OCI-LY3 (cell line): Measurements from ENCODE around the gene WDR70.

Experiments
- H2AFZ ChIP-seq: fragments of 200-600, 300-600 bp; shearing (Covaris generic); 2 replicates; pipeline ENCODE4 v1.6.0; 2014; ENCODE audit warnings: antibody characterized with exemption, low read depth, low read length
- H3K27ac ChIP-seq: fragments of 200-600, 300-600 bp; sonication (generic); 2 replicates; pipeline ENCODE4 v1.5.1; 2014; ENCODE audit warnings: mild to moderate bottlenecking, low read length, moderate library complexity, mixed read lengths
- H3K27me3 ChIP-seq: fragments of 200-600, 300-600 bp; sonication (generic); 2 replicates; pipeline ENCODE4 v1.6.1; 2014; ENCODE audit warnings: low read depth, low read length, mixed read lengths
- H3K36me3 ChIP-seq: fragments of 200-600, 300-600 bp; sonication (generic); replicated peaks from 2 replicates; pipeline ENCODE3; 2014; ENCODE audit warnings: low read depth, low read length, mixed read lengths
- H3K4me1 ChIP-seq: fragments of 300-600, 200-600 bp; sonication (generic); 2 replicates; pipeline ENCODE4 v1.6.1; 2014; ENCODE audit warnings: low read length, mixed read lengths
- H3K4me2 ChIP-seq: fragments of 200-600, 300-600 bp; sonication (generic); 2 replicates; pipeline ENCODE4 v1.6.1; 2014; ENCODE audit warnings: low read length, mixed read lengths
- H3K4me3 ChIP-seq: fragments of 300-600, 200-600 bp; sonication (generic); 2 replicates; pipeline ENCODE4 v1.5.1; 2014; ENCODE audit warnings: antibody characterized with exemption, mild to moderate bottlenecking, low read length, moderate library complexity
- H3K79me2 ChIP-seq: fragments of 300-600, 200-600 bp; shearing (Covaris generic); 2 replicates; pipeline ENCODE4 v1.6.1; 2014; ENCODE audit warnings: mild to moderate bottlenecking, low read length, mixed read lengths
- H3K9ac ChIP-seq: fragments of 300-600, 200-600 bp; shearing (Covaris generic); 2 replicates; pipeline ENCODE4 v1.6.0; 2014; ENCODE audit warnings: mild to moderate bottlenecking, low read length, moderate library complexity
- H3K9me3 ChIP-seq: fragments of 200-600, 300-600 bp; shearing (Covaris generic); 2 replicates; pipeline ENCODE4 v1.6.1; 2014; ENCODE audit warnings: low read length, mixed read lengths; ENCODE audit not compliant: insufficient read depth
- H4K20me1 ChIP-seq: fragments of 200-600, 300-600 bp; sonication (generic); 2 replicates; pipeline ENCODE4 v1.6.1; 2016; ENCODE audit warnings: low read length, mixed read lengths; ENCODE audit not compliant: insufficient read depth
- EZH2phosphoT487 ChIP-seq: fragments of 200-600 bp; shearing (Covaris generic); IDR thresholded peaks from 2 replicates; pipeline ENCODE4 v1.6.1; 2018; ENCODE audit warnings: antibody characterized with exemption, mixed run types, low read depth
- TF ChIP-seq, protein P1 (sequence below): fragments of 200-600, 300-600 bp; sonication (generic); IDR thresholded peaks from 2 replicates; pipeline ENCODE4 v1.5.1; 2014; ENCODE audit warnings: antibody characterized with exemption, low read length, low read depth

Gene WDR70

DNA sequence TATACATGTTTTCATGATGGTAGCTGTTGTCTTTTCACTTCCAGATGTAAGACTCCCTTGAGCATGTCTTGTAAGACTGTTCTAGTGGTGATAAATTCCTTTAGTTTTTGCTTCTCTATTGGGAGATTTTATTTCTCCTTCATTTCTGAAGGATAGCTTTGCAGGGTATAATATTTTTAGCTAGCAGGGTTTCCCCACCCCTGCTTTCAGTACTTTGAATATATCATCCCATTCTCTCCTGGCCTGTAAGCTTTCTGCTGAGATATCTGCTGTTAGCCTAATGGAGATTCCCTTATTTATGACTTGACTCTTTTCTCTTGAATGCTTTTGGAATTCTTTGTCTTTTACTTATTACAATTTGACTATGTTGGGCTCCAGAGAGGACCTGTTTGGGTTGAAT lies 249.8 kb downstream of the WDR70 start:
- no peaks in the 10 kb centered on the region for H4K20me1 ChIP-seq
- no peaks in the 10 kb centered on the region for H3K79me2 ChIP-seq
- H3K27me3 ChIP-seq, result no peaks in the 10 kb centered on the region
- no peak overlapping the region for H3K4me2 ChIP-seq
- TF ChIP-seq, protein P1, sequence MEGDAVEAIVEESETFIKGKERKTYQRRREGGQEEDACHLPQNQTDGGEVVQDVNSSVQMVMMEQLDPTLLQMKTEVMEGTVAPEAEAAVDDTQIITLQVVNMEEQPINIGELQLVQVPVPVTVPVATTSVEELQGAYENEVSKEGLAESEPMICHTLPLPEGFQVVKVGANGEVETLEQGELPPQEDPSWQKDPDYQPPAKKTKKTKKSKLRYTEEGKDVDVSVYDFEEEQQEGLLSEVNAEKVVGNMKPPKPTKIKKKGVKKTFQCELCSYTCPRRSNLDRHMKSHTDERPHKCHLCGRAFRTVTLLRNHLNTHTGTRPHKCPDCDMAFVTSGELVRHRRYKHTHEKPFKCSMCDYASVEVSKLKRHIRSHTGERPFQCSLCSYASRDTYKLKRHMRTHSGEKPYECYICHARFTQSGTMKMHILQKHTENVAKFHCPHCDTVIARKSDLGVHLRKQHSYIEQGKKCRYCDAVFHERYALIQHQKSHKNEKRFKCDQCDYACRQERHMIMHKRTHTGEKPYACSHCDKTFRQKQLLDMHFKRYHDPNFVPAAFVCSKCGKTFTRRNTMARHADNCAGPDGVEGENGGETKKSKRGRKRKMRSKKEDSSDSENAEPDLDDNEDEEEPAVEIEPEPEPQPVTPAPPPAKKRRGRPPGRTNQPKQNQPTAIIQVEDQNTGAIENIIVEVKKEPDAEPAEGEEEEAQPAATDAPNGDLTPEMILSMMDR, result no peak
- TF ChIP-seq EZH2phosphoT487, result no peak
- H3K4me3 ChIP-seq, result no peak overlapping the region
- H3K36me3 ChIP-seq, result no peaks in the 10 kb centered on the region
- H3K9ac ChIP-seq, result no peak overlapping the region
- H3K27ac ChIP-seq, result no peak overlapping the region
- H2AFZ ChIP-seq, result no peak overlapping the region
- H3K9me3 ChIP-seq, result no peaks in the 10 kb centered on the region; the same call in 1 of the 2 replicates
- H3K4me1 ChIP-seq, result no peaks in the 10 kb centered on the region

DNA sequence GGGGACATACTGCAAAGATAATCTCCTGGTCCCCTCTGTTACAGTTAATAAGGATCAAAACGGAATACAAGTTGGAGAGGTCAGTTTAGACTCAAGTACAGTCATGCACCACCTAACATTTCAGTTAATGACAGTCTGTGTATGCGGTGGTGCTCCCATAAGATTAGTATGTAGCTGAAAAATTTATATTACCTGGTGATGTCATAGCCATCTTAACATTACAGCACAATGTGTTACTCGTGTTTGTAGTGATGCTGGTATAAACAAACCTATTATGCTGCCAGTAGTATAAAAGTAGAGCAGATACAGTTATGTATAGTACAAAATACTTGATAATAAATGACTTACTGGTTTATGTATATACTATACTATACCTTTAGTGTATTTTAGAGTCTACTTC lies 252.8 kb downstream of the WDR70 start:
- Histone ChIP-seq H3K27ac (no peak overlapping the region), H3K27me3 (no peaks in the 10 kb centered on the region), H3K4me1 (no peaks in the 10 kb centered on the region), H2AFZ (no peak overlapping the region), H4K20me1 (no peaks in the 10 kb centered on the region), H3K9ac (no peak overlapping the region), H3K9me3 (no peaks in the 10 kb centered on the region; the same call in 1 of the 2 replicates), H3K79me2 (no peaks in the 10 kb centered on the region), H3K36me3 (no peaks in the 10 kb centered on the region), H3K4me3 (no peak overlapping the region), H3K4me2 (no peak overlapping the region)
- TF ChIP-seq, protein P1, result no peak
- TF ChIP-seq EZH2phosphoT487, result no peak

- H3K27me3 ChIP-seq, result no peaks in the 10 kb centered on the region
- H3K4me1 ChIP-seq, result no peaks in the 10 kb centered on the region
- H3K9me3 ChIP-seq, result no peaks in the 10 kb centered on the region
- TF ChIP-seq, protein P1, result no peak
- no peak for TF ChIP-seq EZH2phosphoT487
- no peak overlapping the region for H3K27ac ChIP-seq
- no peaks in the 10 kb centered on the region for H3K36me3 ChIP-seq
- H4K20me1 ChIP-seq, result no peaks in the 10 kb centered on the region
- H3K9ac ChIP-seq, result no peak overlapping the region
- no peak overlapping the region for H3K4me2 ChIP-seq
- H3K79me2 ChIP-seq, result no peaks in the 10 kb centered on the region
- H3K4me3 ChIP-seq, result no peak overlapping the region
- no peak overlapping the region for H2AFZ ChIP-seq
Observed at GRCh38 chr5:37637165-37637845, 258.2 kb downstream of the WDR70 start.

GRCh38 chr5:37638897-37639296 lies 259.8 kb downstream of the WDR70 start:
- no peaks in the 10 kb centered on the region for H4K20me1 ChIP-seq
- H2AFZ ChIP-seq, result no peak overlapping the region
- no peak overlapping the region for H3K4me2 ChIP-seq
- no peak overlapping the region for H3K9ac ChIP-seq
- H3K36me3 ChIP-seq, result no peaks in the 10 kb centered on the region
- TF ChIP-seq, protein P1, result no peak
- no peak for TF ChIP-seq EZH2phosphoT487
- H3K4me1 ChIP-seq, result no peaks in the 10 kb centered on the region
- no peaks in the 10 kb centered on the region for H3K27me3 ChIP-seq
- no peak overlapping the region for H3K4me3 ChIP-seq
- H3K79me2 ChIP-seq, result no peaks in the 10 kb centered on the region
- no peak overlapping the region for H3K27ac ChIP-seq
- H3K9me3 ChIP-seq, result no peaks in the 10 kb centered on the region
